GM12878 (cell line): ENCODE results near the gene LARP1B. TPM values are rescaled to one million over a fixed set of nuclear protein-coding genes. Genes with fewer than 3 reads are reported as not detected.

Experiments
- ATAC-seq: fragments of 200-7000 bp; cut with Tn5 transposase; 3 replicates; pipeline ENCODE4 v1.9.1; 2020; ENCODE audit warnings: mild to moderate bottlenecking, moderate library complexity
- BruUV-seq: library from RNA; stranded (reverse); fragments of 400-500 nt; replicated peaks from 2 replicates; lab custom pipeline; 2021; lab: Mats Ljungman, UMichigan
- CTCF ChIA-PET: fragments of 300-600 bp; sonication (Branson Sonifier 250); formaldehyde crosslinking; extraction: SDS; loops from one replicate; lab custom pipeline; 2021; ENCODE audit warnings: inconsistent platforms; lab: Yijun Ruan, JAX
- POLR2A ChIA-PET: fragments of 350-600 bp; formaldehyde crosslinking; extraction: SDS; loops from one replicate; lab custom pipeline; 2021; ENCODE audit warnings: inconsistent platforms; lab: Charles Lee
- RAD21 ChIA-PET: fragments of 300-600 bp; sonication (Branson Sonifier 250); formaldehyde crosslinking; loops from one replicate; lab custom pipeline; 2023; ENCODE audit warnings: antibody characterized with exemption; ENCODE audit not compliant: unreplicated experiment; lab: Charles Lee
- SMC1A ChIA-PET: fragments of 300-600 bp; sonication (Branson Sonifier 250); formaldehyde crosslinking; loops from one replicate; lab custom pipeline; 2023; ENCODE audit not compliant: unreplicated experiment, uncharacterized antibody; lab: Charles Lee
- DNase-seq: peaks from one replicate; pipeline ENCODE4 v3.0.0-alpha.2; 2011; ENCODE audit warnings: low read depth, low spot score
- FAIRE-seq: peaks from 3 replicates; lab custom pipeline; 2011; peaks lifted over from hg19 to GRCh38; lab: Jason Lieb, UNC
- H2AFZ ChIP-seq: 2 replicates; pipeline ENCODE4 v1.6.0; 2011; ENCODE audit warnings: low read depth, low read length, control low read depth; ENCODE audit not compliant: control insufficient read depth
- H3K27ac ChIP-seq: 2 replicates; pipeline ENCODE4 v1.5.1; 2011; ENCODE audit warnings: control low read depth; ENCODE audit not compliant: control insufficient read depth, insufficient read depth
- H3K27me3 ChIP-seq, 2 experiments: replicated peaks in 1 of 2; 2 replicates each; pipeline versions ENCODE4 v1.6.0 to v1.6.1; 2011; ENCODE audit warnings: low read length in 1 of 2; ENCODE audit not compliant: control insufficient read depth in 2 of 2, insufficient read depth in 2 of 2
- H3K36me3 ChIP-seq, 2 experiments: 2 replicates each; pipeline ENCODE4 v1.5.1; 2011; ENCODE audit warnings: low read length in 1 of 2; ENCODE audit not compliant: control insufficient read depth in 2 of 2, insufficient read depth in 2 of 2
- H3K4me1 ChIP-seq: 2 replicates; pipeline ENCODE4 v1.6.1; 2011; ENCODE audit warnings: mild to moderate bottlenecking, low read length, moderate library complexity, mixed read lengths; ENCODE audit not compliant: control insufficient read depth, insufficient read depth
- H3K4me2 ChIP-seq: 2 replicates; pipeline ENCODE4 v1.6.0; 2011; ENCODE audit warnings: control low read depth; ENCODE audit not compliant: control insufficient read depth, insufficient read depth
- H3K4me3 ChIP-seq: fragments of 200-600 bp; sonication (generic); 2 replicates; pipeline ENCODE4 v1.5.1; 2016
- H3K79me2 ChIP-seq: 2 replicates; pipeline ENCODE4 v1.6.0; 2011; ENCODE audit warnings: low read length; ENCODE audit not compliant: control insufficient read depth, insufficient read depth
- H3K9ac ChIP-seq: 2 replicates; pipeline ENCODE4 v1.8.0; 2011; ENCODE audit warnings: low read length, control low read depth, mixed read lengths; ENCODE audit not compliant: control insufficient read depth, insufficient read depth
- H3K9me3 ChIP-seq: replicated peaks from 3 replicates; pipeline ENCODE4 v1.5.1; 2011; ENCODE audit warnings: mild to moderate bottlenecking, low read length; ENCODE audit not compliant: control insufficient read depth, insufficient read depth
- H4K20me1 ChIP-seq: 2 replicates; pipeline ENCODE4 v1.6.0; 2011; ENCODE audit not compliant: control insufficient read depth, insufficient read depth
- ATF7 ChIP-seq: fragments of 450-650 bp; IDR thresholded peaks from 2 replicates; pipeline ENCODE4 v1.6.1; 2016; ENCODE audit warnings: low read depth, mild to moderate bottlenecking
- CHD2 ChIP-seq: IDR thresholded peaks from 2 replicates; pipeline ENCODE4 v1.6.1; 2011; ENCODE audit warnings: low read depth, low read length, improper control_type of control experiment, borderline replicate concordance
- CTCF ChIP-seq, 3 experiments: IDR thresholded peaks in 2 of 3; conservative IDR thresholded peaks in 1 of 3; 2 replicates each; pipeline ENCODE4 v1.5.1; 2011; ENCODE audit warnings: low read depth in 3 of 3, low read length in 3 of 3, mild to moderate bottlenecking in 3 of 3, control low read depth in 2 of 3, moderate library complexity in 2 of 3, inconsistent platforms in 1 of 3, mixed read lengths in 1 of 3; ENCODE audit not compliant: control insufficient read depth in 2 of 3, insufficient read depth in 1 of 3; ENCODE audit errors: extremely low read depth in 1 of 3
- FOS ChIP-seq: IDR thresholded peaks from 3 replicates; pipeline ENCODE4 v1.6.1; 2011; ENCODE audit warnings: borderline replicate concordance; ENCODE audit not compliant: insufficient read length; ENCODE audit errors: extremely low read depth
- FOXK2 ChIP-seq: fragments of 450-650 bp; IDR thresholded peaks from 2 replicates; pipeline ENCODE4 v1.6.1; 2017; ENCODE audit warnings: mild to moderate bottlenecking, moderate library complexity
- IRF4 ChIP-seq: IDR thresholded peaks from 2 replicates; pipeline ENCODE4 v1.6.1; 2011; ENCODE audit warnings: low read depth, low read length
- JUND ChIP-seq: IDR thresholded peaks from 2 replicates; pipeline ENCODE4 v1.6.1; 2012; ENCODE audit warnings: low read depth, mild to moderate bottlenecking, low read length, improper control_type of control experiment, moderate library complexity
- MTA2 ChIP-seq: fragments of 450-650 bp; IDR thresholded peaks from 2 replicates; pipeline ENCODE4 v1.6.1; 2016; ENCODE audit warnings: low read depth, mild to moderate bottlenecking, moderate library complexity
- NR2C2 ChIP-seq: IDR thresholded peaks from 2 replicates; pipeline ENCODE4 v1.6.1; 2011; ENCODE audit warnings: borderline replicate concordance, low read depth; ENCODE audit not compliant: control insufficient read depth, insufficient read length
- PAX8 ChIP-seq: fragments of 450-650 bp; IDR thresholded peaks from 2 replicates; pipeline ENCODE4 v1.6.1; 2017; ENCODE audit warnings: mild to moderate bottlenecking, moderate library complexity
- RAD21 ChIP-seq: IDR thresholded peaks from 2 replicates; pipeline ENCODE4 v1.6.1; 2011; ENCODE audit warnings: mild to moderate bottlenecking, low read depth, low read length, moderate library complexity; ENCODE audit not compliant: insufficient read depth
- RB1 ChIP-seq: fragments of 450-650 bp; formaldehyde crosslinking; IDR thresholded peaks from 2 replicates; pipeline ENCODE4 v1.6.1; 2017; ENCODE audit warnings: mild to moderate bottlenecking, borderline replicate concordance
- SMC3 ChIP-seq: IDR thresholded peaks from 2 replicates; pipeline ENCODE4 v1.6.1; 2011; ENCODE audit warnings: low read length, improper control_type of control experiment, borderline replicate concordance
- TCF3 ChIP-seq: IDR thresholded peaks from 2 replicates; pipeline ENCODE4 v1.6.1; 2012; ENCODE audit warnings: low read depth, mild to moderate bottlenecking, low read length, borderline replicate concordance; ENCODE audit not compliant: insufficient read depth
- ZNF622 ChIP-seq: fragments of 450-650 bp; IDR thresholded peaks from 2 replicates; pipeline ENCODE4 v1.6.1; 2017; ENCODE audit warnings: mild to moderate bottlenecking, inconsistent platforms
- WGBS: methylation state at CpG from one replicate; pipeline ENCODE4 v1.1.6; 2016; ENCODE audit warnings: low lambda C conversion rate; ENCODE audit not compliant: insufficient replicate concordance, insufficient coverage; ENCODE audit errors: missing lambda C conversion rate; 5-methylcytosine and 5-hydroxymethylcytosine counted together
- in situ Hi-C: fragments of 300-500 bp; cut with MboI; formaldehyde crosslinking; loops from 9 replicates; pipeline ENCODE4 v1.14.3; 2018; ENCODE audit warnings: mixed read lengths
- intact Hi-C: fragments of 100-400 bp; cut with micrococcal nuclease; formaldehyde crosslinking; loops from one replicate; pipeline ENCODE4 v1.14.2; 2022; ENCODE audit not compliant: unreplicated experiment
- polyA plus RNA-seq, 11 experiments: library from polyadenylated mRNA; depleted of rRNA in 4 of 11; unstranded in 6 of 11; stranded (reverse) in 5 of 11; fragments of >200 nt; fragmentation: Nextera tagmentation in 4 of 11; fragmentation: Illumina TruSeq in 1 of 11; extraction: Ambion mirVana in 4 of 11; extraction: Trizol in 1 of 11; gene quantifications; 1 replicate in 1 of 11; 2 replicates in 10 of 11; pipeline versions ENCODE4 v1.2.1 to v1.2.3, GENCODE V29; 2011 to 2016; ENCODE audit warnings: inconsistent platforms in 2 of 11, missing spikeins in 2 of 11, low read depth in 1 of 11
- total RNA-seq, 4 experiments: library from RNA; depleted of rRNA in 3 of 4; stranded (reverse); fragments of >200 nt in 3 of 4; fragmentation: Illumina TruSeq in 1 of 4; extraction: Trizol in 1 of 4; gene quantifications; 2 replicates each; pipeline versions ENCODE4 v1.2.1 to v1.2.3, GENCODE V29; 2013 to 2021
- TF ChIP-seq, protein P1 (sequence below): IDR thresholded peaks from 2 replicates; pipeline ENCODE4 v1.6.1; 2011; ENCODE audit warnings: low read depth, mild to moderate bottlenecking, low read length, moderate library complexity, borderline replicate concordance; ENCODE audit errors: extremely low read depth

LARP1B gene
- total and polyA plus RNA-seq, 10 of the 15 experiments (the other 5 are each of a cell fraction or from before 2014, with no cell fraction given): 9.2 to 30.9 (median 14.7) TPM

DNA sequence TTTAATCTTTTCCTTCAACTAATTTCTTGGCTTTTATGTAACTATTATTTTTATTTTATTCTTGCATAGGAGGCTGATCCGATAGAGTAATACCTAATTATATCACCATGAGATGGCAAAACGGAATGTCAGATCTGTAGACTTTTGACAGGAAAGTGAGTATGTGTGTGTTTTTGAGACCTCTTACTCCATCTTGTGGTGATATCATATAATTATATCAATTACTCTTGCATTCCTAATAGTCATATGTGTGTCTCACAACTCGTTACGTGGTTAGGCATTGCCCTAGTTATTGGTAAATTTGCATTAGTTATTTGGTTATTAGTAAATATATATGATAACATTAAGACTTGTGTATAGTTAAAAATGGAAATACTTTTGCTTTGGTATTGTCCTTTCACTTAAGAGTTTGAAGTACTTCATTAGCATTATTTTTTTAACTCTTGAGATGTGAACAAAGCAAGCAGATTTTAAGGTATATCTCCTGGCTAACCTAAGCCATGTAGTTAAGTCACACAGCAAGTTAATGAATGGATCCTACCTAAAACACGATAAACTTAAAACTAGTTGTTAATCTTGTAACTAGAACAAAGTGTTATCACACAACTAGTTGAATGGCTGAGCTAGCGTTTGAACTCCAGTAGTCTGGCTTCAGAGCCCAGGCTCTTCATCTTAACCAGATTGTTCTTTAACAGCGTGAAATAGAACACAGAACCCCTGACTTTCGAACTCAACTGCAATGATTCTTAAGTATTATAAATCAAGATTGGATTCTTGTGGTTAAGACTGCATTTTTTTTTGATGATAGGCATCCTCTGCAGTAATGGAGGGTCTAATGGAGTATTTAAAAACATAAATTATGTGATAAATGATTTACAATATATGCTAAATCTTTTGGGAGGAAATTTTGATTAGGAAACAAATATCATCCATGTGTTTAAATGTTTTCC lies 159.4 kb downstream of the LARP1B start:
- no peaks in the 10 kb centered on the region for H3K4me1 ChIP-seq
- DNase-seq (no peak), ATAC-seq (peak; percentile 72), FAIRE-seq (peak; percentile 84)
- H2AFZ ChIP-seq: no peak overlapping the region
- H3K27ac ChIP-seq: no peak overlapping the region
- H3K79me2 ChIP-seq: no peaks in the 10 kb centered on the region
- no peaks in the 10 kb centered on the region for H4K20me1 ChIP-seq
- no peak overlapping the region for H3K4me2 ChIP-seq
- H3K9ac ChIP-seq: no peak overlapping the region
- no TSS peak for BruUV-seq
- RAD21 ChIA-PET: interaction anchor here (0.7 kb wide), 1 partner anchor 29 kb away, joined by 3 read pairs; no protein-coding TSS in a partner anchor
- no peak overlapping the region for H3K4me3 ChIP-seq
- CTCF ChIA-PET: interaction anchor here (0.6 to 1.3 kb wide), 6 partner anchors 9 to 254 kb away, joined by 3 to 10 read pairs (median 3); no protein-coding TSS in a partner anchor
- 45% methylated on average over 8 of the region's 8 CpGs for WGBS
- SMC1A ChIA-PET: interaction anchor here (1.1 kb wide), 1 partner anchor 29 kb away, joined by 8 read pairs; no protein-coding TSS in a partner anchor
- TF ChIP-seq RB1 (no peak), ATF7 (no peak), TCF3 (no peak), ZNF622 (no peak), MTA2 (no peak), CTCF (IDR thresholded peaks at IDR 0.05 in 2 of 3, conservative IDR thresholded peaks at IDR 0.05 in 1 of 3; ENCODE audit: control insufficient read depth in 2 of 3, extremely low read depth in 1 of 3, insufficient read depth in 1 of 3, low read depth in 3 of 3, low read length in 3 of 3) (peak in 2 of 3 experiments; percentile 10 to 43; a peak in 2 of 6 replicates), IRF4 (no peak), NR2C2 (no peak), SMC3 (peak; percentile 32; the same call in 1 of the 2 replicates), JUND (no peak), FOXK2 (no peak), RAD21 (peak; percentile 37; the same call in 1 of the 2 replicates), FOS (no peak), CHD2 (no peak), PAX8 (no peak)
- TF ChIP-seq, protein P1, sequence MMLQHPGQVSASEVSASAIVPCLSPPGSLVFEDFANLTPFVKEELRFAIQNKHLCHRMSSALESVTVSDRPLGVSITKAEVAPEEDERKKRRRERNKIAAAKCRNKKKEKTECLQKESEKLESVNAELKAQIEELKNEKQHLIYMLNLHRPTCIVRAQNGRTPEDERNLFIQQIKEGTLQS: no peak
- TF ChIP-seq, all 136 proteins: peak for 3
- in situ Hi-C loops (no loop called here), intact Hi-C loops (no loop called here)
- POLR2A ChIA-PET: no interaction called here
- no peaks in the 10 kb centered on the region for H3K36me3 ChIP-seq
- no peaks in the 10 kb centered on the region for H3K27me3 ChIP-seq
- H3K9me3 ChIP-seq: no peaks in the 10 kb centered on the region
